GM21390 (cell line): ENCODE data around the gene GREM2.

Source experiments
- ATAC-seq: cut with Tn5 transposase; IDR thresholded peaks from one replicate; pipeline ENCODE4 v1.9.1; 2021; ENCODE audit not compliant: unreplicated experiment

GREM2 gene

DNA sequence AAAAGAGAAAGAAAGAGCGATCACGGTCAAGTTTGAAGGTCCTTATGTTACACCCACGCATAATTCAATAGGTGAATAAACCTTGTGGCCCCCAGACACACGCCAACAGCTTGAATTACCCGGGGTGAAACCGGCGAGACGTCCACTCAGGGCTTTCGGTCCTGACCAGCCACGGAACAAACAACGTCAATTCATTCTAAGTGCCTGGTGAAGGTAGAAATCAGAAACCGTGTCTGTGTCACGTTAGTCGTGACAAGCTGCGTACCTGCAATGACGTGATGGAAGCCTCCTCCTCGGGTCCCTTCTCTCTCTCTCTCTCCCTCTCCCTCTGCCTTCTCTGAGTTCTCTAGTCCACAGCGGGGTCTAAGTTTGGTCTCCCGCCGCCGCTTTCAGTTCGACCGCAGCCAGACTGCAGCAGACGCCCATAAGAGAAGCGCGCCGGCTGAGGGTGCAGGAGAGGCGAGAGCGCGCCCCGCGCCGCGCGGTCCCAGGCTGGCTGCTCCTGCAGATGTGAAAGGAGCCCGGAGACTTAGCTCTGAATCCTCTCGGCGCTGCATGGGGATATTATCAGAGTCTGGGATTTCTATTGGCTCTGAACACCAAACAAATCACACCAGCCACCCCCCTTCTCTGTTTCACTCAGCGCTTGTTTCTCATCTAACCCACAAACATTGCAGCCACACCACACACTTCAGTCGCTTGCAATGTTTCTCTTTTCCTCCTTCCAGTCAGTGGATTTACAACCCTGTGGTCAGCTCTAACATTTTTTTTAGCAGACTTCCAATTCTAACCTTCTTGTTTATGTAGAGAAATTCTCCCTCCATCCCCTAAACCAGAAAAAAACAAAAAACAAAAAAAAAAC lies at the start of gene GREM2:
TSS of gene GREM2 (minus strand) at position 537 of the 862 bp plus-strand sequence. CDS start 118,680 bp downstream, outside the sequence.
- ATAC-seq, result peak; percentile 90

DNA sequence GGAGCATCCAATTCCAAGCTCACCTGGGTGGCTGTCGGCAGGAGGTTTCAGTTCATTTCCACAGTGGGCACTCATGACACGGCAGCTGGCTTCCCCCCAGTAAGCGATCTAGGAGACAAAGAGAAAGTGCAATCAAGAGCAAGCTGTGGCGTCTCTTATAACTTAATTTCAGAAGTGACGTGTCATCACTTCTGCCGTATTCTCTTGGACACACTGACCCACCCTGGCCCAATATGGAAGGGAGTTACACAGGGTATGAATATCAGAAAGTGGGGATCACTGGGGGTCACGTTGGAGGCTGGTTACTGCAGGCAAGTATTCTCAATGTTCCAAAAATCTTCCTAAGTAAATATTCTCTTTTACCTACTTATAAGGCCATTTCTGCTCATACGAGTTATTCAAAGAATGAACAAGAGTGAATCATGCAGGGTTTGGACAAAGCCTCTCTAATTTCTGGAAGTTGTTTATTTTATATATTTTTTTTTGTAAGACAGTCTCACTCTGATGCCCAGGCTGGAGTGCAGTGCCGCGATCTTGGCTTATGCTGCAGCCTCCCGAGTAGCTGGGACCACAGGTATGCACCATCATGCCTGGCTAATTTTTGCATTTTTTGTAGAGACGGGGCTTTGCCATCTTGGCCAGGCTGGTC lies 46.5 kb upstream of the GREM2 start:
- no peak for ATAC-seq

DNA sequence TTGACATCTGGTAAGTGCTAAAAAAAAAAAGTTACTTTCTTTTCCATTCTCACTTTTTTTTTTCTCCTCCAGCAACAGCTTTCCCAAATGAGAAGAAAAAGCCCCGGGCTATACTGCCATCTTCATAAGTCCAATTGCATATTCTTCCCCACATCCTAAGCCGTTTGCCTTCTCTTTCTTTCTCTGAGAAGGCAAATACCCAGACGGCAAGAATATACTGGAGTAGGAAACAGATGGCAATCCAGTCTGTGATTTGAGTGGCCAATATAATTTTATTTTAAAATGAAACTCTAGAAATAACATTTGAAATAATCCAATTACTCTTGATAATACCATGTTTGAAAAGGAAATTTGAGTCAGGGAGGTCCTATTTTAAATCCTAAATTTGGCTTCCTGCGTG lies 44.6 kb upstream of the GREM2 start:
- no peak for ATAC-seq

DNA sequence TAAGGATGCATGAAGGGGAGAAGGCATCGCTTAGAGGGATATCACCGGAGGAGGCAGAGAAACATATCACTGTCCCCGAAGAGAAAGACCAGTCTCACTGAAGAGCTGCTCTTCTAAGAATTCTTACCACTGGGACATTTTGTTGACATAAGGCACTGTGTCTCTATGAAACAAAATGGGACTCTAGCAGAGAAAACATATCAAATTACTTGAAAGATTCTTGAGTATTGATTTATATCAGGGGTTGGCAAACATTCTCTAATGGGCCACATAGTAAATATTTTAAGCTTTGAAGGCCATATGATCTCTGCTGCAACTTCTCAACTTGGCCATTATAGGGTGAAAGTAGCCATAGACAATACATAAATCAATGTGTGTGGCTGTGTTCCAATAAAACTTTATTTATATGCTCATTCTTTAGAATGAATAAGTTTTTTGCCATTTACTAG lies 41.0 kb upstream of the GREM2 start:
- ATAC-seq, result no peak

- no peak for ATAC-seq
Measured at GRCh38 chr1:240652549-240652948, 40.6 kb upstream of the GREM2 start.

DNA sequence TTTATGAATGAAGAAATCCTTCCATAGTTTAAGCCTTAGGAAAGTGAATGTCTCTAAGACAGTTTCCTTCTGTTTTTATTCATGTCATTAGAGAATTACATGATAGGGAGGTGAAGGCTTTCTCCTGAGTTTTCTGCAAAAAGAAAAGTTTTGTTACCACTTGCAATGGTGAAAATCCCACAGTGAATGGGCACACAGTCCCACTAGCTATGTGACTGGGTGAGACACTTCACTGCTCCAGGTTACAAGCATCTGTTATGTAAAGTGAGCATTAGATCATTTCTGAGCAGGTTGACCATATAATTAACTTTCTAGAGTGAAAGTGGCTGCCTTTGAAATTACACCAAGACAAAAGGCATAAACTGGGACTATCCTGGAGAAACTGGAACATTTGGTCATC lies 38.9 kb upstream of the GREM2 start:
- ATAC-seq, result no peak

GRCh38 chr1:240649733-240650721 lies 38.1 kb upstream of the GREM2 start:
- no peak for ATAC-seq

DNA sequence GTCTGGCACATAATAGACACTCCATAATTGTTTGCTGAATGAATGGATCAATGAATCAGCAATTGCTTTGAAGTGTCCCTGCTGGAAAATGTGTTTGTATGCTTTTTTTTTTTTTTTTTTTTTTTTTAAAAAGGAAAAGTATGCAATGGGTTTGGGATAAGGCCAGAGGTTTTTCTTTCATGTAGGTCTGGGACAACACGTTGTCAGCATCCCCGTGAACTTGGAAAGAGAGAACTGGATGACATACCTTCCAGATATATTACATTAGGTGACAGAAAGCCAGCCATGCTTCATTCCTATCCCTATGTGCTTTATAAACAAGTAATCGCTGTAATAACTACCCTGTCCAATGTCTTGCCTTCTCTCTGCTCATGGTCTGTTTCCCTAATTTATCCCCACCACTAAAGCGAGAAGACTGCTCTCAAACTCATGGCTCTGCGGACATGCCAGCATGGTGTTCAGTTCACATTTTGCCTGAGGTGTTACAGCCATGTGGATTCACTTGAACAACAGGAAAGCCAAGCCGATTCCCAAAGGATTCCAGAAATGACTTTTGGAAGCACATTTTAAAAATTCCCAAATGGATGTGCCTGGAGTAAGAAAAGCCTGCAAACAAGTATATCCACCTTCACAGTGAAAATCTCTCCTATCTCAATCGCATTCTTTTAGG lies 34.8 kb upstream of the GREM2 start:
- ATAC-seq, result no peak

DNA sequence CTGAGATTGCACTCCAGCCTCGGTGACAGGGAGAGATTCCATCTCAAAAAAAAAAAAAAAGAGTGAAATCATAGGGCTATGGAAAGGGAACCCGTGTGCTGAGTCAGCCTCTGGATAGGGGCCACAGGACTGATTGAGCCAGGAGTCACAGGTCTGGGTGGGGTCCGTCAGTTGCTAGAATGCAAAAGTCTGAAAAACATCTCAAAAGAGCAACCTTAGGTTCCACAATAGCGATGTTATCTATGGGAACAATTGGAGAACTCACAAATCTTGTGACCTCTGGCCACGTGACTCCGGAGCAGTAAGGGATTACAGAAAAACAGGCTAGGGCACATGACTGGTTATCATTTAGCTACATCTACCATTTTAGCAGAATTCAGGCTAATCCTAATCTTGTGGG lies 32.8 kb upstream of the GREM2 start:
- ATAC-seq, result no peak

DNA sequence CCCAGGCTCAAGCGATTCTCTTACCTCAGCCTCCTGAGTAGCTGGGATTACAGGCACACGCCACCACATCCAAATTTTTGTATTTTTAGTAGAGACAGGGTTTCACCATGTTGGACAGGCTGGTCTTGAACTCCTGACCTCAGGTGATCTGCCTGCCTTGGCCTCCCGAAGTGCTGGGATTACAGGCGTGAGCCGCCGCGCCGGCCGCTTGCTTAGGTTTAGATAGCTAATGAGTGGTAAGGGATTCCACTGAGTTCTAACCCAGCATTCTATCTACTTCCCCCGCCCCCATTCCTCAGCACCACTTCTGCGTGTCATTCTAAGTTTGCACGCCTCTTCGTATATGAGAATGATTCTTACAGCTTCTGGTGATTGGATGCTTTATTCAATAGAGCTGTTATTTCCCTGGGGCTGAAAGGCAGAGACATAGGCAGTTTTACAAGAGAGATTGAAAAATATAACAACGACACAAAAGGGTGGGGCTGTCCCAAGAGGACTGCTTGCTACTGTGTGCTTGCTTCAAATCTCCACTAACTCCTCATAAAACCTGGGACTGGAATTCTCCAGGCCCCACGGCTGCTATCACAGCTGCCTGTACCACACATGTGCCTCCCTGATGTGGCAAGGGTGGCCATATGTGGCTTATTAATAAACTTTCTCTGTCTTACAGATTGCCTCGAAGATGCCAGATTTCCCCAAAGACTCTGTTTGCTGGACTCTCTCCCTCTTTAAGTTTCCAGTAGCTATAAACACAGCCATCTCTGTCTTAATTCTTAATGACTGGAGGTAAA lies 23.7 kb upstream of the GREM2 start:
- ATAC-seq, result no peak

DNA sequence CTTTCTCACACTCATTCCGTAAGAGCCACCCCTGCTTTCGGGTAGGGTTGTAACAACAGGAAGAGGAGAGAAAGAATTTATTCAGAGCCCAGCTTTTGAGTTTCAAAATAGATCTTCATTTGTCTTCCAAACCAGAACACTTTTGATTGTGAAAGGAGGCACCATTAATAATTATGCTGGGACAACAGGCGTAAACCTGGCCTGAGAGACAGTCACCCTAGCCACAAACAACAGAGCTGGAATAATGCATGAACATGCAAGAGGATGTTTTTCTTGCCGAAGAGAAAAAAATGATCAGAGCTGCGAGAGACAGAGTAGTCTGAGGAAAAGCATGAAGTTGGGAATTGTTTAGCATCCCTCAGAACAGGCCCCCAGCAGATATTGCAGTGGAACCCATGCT lies 18.5 kb upstream of the GREM2 start:
- ATAC-seq, result no peak

GRCh38 chr1:240621249-240621648 lies 9.3 kb upstream of the GREM2 start:
- ATAC-seq, result no peak

DNA sequence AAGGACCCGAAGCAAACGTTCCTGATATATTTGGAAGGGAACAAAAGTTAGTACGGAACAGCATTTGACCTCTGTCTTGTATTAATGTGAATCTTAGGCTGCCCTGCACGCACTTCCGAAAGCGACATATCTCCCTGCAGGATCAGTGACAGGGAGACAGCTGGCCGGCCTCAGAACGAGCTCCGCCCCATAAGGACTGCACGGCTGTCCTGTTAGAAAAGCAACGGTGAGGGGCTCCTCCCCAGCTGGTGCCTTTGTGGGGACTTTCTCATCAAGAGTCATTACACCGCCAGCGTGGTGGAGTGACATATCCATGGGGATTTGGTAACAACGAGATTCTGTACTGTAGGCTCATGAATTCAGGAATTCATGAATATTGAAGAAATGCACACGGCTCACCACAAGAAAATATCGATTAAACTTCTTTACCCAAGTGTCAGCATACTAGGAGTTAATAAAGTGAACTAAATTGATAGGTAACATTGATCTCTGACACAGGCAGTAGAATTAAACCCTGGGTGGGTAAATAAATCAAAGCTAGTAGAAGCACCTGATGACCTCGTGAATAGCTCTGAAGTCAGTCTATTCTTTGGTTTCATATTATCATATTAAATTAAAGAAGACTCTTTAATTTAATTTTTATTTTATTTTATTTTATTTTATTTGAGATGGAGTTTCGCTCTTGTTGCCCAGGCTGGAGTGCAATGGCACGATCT lies 8.1 kb upstream of the GREM2 start:
- ATAC-seq, result no peak

GRCh38 chr1:240619357-240619756 lies 7.4 kb upstream of the GREM2 start:
- no peak for ATAC-seq

DNA sequence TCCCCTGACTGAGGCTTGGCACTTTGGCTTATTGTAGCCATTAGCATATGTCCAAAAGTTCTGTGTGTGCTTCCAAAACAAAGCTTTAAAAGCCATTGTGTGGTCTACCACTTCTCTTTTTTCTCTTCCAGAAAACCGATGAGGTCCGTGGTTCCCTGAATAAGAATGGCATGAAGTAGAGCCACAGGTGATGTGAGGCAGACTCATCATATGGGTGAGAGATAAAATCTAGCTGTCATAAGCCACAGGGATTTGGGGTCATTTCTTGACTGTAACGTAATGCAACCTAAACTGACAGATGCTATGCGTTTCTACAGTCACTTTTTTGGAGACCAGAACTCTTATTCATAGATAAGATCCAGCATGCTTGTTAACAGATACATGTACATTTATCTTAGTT lies 7.0 kb upstream of the GREM2 start:
- no peak for ATAC-seq

- ATAC-seq, result no peak
Measured at GRCh38 chr1:240616018-240616417, 4.1 kb upstream of the GREM2 start.

DNA sequence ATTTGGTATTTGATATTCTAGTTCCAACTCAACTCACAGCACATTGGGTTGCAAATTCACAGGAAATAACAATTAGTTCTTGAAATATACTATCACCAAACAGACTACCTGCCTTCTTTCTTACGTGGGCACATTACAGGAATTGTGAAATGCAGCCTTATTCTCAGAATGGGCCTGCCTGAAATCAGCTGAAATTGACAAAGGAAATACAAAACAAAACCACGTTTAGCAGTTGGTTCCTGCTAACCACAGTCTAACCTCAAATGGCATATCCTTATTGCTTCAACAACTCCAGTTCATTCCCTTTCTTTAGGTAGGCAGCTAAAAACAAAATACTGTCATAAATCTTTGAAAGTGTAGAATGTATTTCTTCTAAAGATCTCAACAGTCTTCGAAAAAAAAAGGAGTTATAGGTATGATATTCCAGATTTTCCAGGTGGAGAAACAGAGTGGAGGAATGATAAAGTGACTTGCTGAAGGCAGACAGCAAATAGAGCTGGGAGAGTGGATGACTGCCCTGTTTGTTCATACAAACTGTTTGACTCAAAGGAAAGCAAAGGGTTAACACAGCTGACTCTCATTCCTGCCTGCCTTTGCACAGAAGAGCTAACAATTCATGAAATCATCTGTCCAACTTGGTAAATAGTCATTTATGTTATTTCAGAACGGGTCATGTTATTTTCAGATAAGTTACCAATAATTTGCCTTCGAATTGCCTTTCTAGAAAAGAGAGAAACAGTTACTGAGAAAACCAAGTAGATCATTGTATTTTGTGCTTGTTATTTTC lies 1.6 kb upstream of the GREM2 start:
- no peak for ATAC-seq

GRCh38 chr1:240612811-240613210 lies 856 bp upstream of the GREM2 start:
- no peak for ATAC-seq
